Esophagus muscularis mucosa (tissue), 4 donors: ENCODE data around the gene DBP. TPM values are rescaled to one million over a fixed set of nuclear protein-coding genes. Genes with fewer than 3 reads are reported as not detected.

ENCODE experiments used
- DNase-seq: peaks from one replicate; pipeline ENCODE4 v3.0.0-alpha.2; 2017; ENCODE audit errors: extremely low spot score
- H3K27ac ChIP-seq, 4 donors: fragments of 200-600 bp; sonication (generic); replicated peaks in 1 of 4; 1 replicate in 3 of 4; 2 replicates in 1 of 4; pipeline ENCODE4 v1.5.1; 2016 to 2019; ENCODE audit warnings: mild to moderate bottlenecking in 1 of 4
- H3K27me3 ChIP-seq, 4 donors: fragments of 200-600 bp; sonication (generic); one replicate each; pipeline versions ENCODE4 v1.5.1 to v1.6.0; 2016 to 2019
- H3K36me3 ChIP-seq, 4 donors: fragments of 200-600 bp; sonication (generic); one replicate each; pipeline ENCODE4 v1.5.1; 2016 to 2019
- H3K4me1 ChIP-seq, 4 donors: fragments of 200-600 bp; sonication (generic); one replicate each; pipeline ENCODE4 v1.5.1; 2016 to 2019
- H3K4me3 ChIP-seq, 4 donors: fragments of 200-600 bp; sonication (generic); 1 replicate in 2 of 4; 2 replicates in 2 of 4; pipeline ENCODE4 v1.5.1; 2016 to 2019; ENCODE audit warnings: mild to moderate bottlenecking in 4 of 4, moderate library complexity in 1 of 4
- H3K9me3 ChIP-seq, 4 donors: fragments of 200-600 bp; sonication (generic); 1 replicate in 3 of 4; 2 replicates in 1 of 4; pipeline ENCODE4 v1.5.1; 2016 to 2019
- EP300 ChIP-seq: sonication (generic); formaldehyde crosslinking; IDR thresholded peaks from one replicate; pipeline ENCODE4 v1.6.1; 2017; ENCODE audit warnings: antibody characterized with exemption
- POLR2A ChIP-seq: fragments of 450-650 bp; IDR thresholded peaks from one replicate; pipeline ENCODE4 v1.6.1; 2017; ENCODE audit warnings: antibody characterized with exemption, moderate library complexity, mild to moderate bottlenecking, low read depth
- POLR2AphosphoS5 ChIP-seq, 2 donors: sonication (generic); formaldehyde crosslinking; IDR thresholded peaks; one replicate each; pipeline ENCODE4 v1.6.1; 2017; ENCODE audit warnings: antibody characterized with exemption in 2 of 2
- WGBS: methylation state at CpG from one replicate; pipeline ENCODE4 v1.1.5; 2018; 5-methylcytosine and 5-hydroxymethylcytosine counted together
- intact Hi-C: fragments of 100-400 bp; cut with DNase I; formaldehyde crosslinking; loops from one replicate; pipeline ENCODE4 v1.15.1; 2023
- total RNA-seq, 4 donors: library from RNA; depleted of rRNA; stranded (reverse); fragments of >200 nt; gene quantifications; one replicate each; pipeline versions ENCODE4 v1.1.0 to v1.2.1, GENCODE V29; 2016
- TF ChIP-seq, protein P1 (sequence below), 3 experiments: fragments of 200-600 bp in 2 of 3; fragments of 450-650 bp in 1 of 3; sonication (generic) in 2 of 3; IDR thresholded peaks; one replicate each; pipeline ENCODE4 v1.5.1; 2017 to 2019; ENCODE audit warnings: antibody characterized with exemption in 3 of 3, mild to moderate bottlenecking in 2 of 3, moderate library complexity in 1 of 3

DBP gene
- total RNA-seq, 4 donors from 2014 or later = 3.0 to 9.3 (median 7.2) TPM

DNA sequence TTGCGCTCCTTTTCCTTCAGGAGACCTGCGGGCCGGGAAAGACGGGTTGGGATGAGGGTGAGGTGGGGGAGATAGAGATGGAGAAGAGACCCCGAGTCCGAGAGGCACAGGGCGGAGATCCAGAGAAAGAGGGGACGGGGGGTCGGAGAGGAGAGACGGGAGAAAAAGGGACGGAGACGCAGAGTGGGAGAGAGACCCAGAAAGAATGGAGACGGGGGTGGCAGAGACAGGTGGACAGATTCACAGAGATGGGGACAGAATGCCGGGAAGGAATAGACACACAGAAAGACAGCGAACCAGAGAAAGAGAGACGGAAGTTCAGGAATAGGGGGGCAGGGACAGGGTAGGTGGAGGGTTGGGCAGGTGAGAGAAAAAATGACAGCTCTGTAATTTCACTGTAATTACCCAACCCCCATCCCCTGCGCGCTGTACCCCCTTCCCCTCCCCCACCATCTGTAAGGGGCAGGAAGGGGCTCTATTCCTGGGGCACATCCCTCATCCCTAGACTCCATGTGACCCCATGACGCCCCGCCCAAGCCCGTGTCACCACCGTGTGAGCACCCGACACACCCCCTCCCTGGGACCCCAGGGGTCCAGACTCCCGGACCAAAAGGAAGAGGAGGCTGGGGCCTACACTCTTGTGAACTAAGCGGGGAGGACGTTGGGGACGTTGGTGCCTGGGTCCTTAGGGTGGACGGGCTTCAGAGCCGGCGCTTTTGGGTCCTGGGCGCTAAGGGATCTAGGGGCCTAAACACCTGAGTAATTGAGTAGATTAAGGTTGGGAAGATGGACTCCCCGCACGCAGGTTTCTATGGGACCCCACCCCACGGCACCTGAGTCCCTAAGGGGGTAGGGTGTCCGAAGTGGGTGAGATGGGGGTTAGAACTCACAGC, 967 bp downstream of the DBP start:
- DNase-seq = no peak
- Histone ChIP-seq H3K27ac (peak overlapping the region; percentile 95 to 100 (median 96)), H3K9me3 (no peaks in the 10 kb centered on the region), H3K4me3 (peak overlapping the region; percentile 63 to 81 (median 78)), H3K4me1 (peaks cover 51 to 77% (median 70%) of the 10 kb centered on the region in 4 donors), H3K36me3 (peaks cover 0 to 15% (median 0%) of the 10 kb centered on the region in 4 donors), H3K27me3 (no peaks in the 10 kb centered on the region)
- TF ChIP-seq, protein P1, sequence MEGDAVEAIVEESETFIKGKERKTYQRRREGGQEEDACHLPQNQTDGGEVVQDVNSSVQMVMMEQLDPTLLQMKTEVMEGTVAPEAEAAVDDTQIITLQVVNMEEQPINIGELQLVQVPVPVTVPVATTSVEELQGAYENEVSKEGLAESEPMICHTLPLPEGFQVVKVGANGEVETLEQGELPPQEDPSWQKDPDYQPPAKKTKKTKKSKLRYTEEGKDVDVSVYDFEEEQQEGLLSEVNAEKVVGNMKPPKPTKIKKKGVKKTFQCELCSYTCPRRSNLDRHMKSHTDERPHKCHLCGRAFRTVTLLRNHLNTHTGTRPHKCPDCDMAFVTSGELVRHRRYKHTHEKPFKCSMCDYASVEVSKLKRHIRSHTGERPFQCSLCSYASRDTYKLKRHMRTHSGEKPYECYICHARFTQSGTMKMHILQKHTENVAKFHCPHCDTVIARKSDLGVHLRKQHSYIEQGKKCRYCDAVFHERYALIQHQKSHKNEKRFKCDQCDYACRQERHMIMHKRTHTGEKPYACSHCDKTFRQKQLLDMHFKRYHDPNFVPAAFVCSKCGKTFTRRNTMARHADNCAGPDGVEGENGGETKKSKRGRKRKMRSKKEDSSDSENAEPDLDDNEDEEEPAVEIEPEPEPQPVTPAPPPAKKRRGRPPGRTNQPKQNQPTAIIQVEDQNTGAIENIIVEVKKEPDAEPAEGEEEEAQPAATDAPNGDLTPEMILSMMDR (IDR thresholded peaks at IDR 0.05) = no peak
- TF ChIP-seq POLR2AphosphoS5 (IDR thresholded peaks at IDR 0.05) (no peak), POLR2A (no peak), EP300 (no peak)
- intact Hi-C loops = no loop called here
- WGBS = 1% methylated on average over 20 of the region's 35 CpGs

DNA sequence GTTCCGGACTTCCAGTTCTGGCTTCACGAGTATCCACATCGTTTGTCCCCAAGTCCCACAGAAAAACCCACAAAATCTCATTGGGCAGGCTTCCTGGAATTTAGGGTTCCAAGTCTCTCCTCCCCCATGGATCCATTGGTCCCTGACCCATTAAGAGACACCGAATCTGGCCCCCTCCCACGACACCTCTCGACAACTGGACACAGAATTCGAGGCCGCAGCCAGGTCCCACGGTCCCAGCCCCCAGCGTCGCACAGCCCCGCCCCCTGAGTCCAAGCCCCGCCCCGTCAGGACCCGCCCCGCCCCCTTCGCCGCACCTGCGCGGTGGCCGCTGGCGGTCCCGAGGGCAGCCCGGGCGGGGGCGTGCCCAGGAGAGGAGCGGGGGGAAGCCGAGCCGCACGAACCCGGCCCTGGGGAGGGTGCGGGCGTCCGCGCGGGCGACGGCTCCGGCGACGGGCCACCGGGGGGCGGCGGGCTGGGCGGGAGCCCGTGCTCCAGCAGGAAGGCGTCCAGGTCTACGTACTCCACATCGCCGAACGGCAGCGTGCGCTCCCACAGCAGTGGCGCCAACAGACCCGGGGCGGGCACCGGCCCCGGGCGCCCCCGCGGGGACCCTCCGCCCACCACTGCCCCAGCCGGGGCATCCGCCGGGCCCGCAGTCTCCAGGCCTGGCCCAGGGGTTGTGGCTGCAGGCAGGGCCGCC, 1.8 kb downstream of the DBP start:
- Histone ChIP-seq H3K27me3 (no peaks in the 10 kb centered on the region), H3K27ac (peak overlapping the region; percentile 95 to 100 (median 96)), H3K9me3 (no peaks in the 10 kb centered on the region), H3K4me1 (peaks cover 59 to 85% (median 78%) of the 10 kb centered on the region in 4 donors), H3K4me3 (peak overlapping the region; percentile 63 to 81 (median 78)), H3K36me3 (peaks cover 0 to 19% (median 0%) of the 10 kb centered on the region in 4 donors)
- no peak for DNase-seq
- WGBS = 2% methylated on average over 8 of the region's 67 CpGs
- intact Hi-C loops = no loop called here
- TF ChIP-seq POLR2AphosphoS5 (IDR thresholded peaks at IDR 0.05) (peak; percentile 68 to 90), POLR2A (no peak), EP300 (no peak)
- TF ChIP-seq, protein P1 (IDR thresholded peaks at IDR 0.05) = no peak

DNA sequence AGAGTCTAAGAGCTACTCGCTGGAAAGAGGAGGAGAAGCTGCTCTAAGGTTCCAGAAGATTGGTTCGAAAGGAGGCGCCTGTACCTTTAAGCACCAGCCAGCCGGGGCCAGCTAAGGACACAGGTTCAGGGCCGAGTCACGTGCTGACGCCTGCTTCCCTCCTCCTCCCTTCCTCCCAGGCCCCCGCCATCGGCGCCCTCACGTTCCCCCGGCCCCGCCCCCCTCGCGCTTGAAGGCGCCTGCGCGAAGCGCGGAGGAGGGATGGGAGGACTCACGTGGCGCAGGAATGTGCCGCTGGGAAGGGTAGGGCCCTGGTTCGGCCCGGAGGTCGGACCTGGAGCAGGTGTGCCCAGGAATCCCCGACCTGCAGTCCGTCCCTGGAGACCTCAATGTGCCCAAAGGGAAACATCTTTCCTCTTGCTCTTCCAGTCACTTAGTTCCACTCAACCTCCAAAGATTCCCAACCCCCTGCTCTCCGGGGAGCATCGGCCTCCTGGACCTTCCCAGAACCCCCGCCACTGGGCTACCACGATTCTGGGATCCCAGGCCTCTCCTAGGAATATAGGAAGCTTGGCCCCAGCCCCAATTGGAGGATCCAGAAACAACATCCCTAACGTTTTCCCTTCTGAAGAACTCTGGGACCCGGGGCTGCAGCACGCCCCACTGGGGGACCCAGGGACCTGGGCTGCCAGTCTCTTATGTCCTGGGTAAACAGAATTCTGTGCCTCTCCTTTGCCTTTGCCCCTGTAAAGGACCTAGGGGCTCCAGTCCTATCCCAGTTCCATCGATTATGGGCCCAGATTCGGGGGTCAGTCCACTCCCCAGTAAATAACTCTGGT, 2.5 kb downstream of the DBP start:
- H3K27me3 ChIP-seq = no peaks in the 10 kb centered on the region
- peak; percentile 98 for DNase-seq
- H3K4me1 ChIP-seq = peaks cover 67 to 88% (median 86%) of the 10 kb centered on the region in 4 donors
- no peaks in the 10 kb centered on the region for H3K9me3 ChIP-seq
- H3K4me3 ChIP-seq = peak overlapping the region; percentile 63 to 81 (median 78)
- TF ChIP-seq, protein P1 (IDR thresholded peaks at IDR 0.05) = peak in 1 of 3 experiments; percentile 33
- TF ChIP-seq POLR2AphosphoS5 (IDR thresholded peaks at IDR 0.05) (peak; percentile 85 to 99), POLR2A (peak; percentile 27), EP300 (no peak)
- H3K36me3 ChIP-seq = peaks cover 0 to 25% (median 0%) of the 10 kb centered on the region in 4 donors
- 6% methylated on average over 23 of the region's 37 CpGs for WGBS
- intact Hi-C loops = no loop called here
- peak overlapping the region; percentile 95 to 100 (median 96) for H3K27ac ChIP-seq

DNA sequence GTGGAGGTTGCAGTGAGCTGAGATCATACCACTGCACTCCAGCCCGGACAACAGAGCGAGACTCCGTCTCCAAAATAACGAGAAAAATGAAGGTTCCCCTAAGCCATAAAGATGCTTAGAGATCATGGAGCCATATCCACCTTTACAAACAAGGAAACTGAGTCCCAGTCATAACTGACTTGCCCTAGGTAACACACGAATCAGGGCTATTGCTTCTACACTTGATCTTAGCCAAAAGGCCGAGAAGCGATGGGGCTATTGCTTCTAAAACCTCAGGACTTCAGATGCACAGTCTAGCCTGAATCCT, 3.2 kb downstream of the DBP start:
- no peaks in the 10 kb centered on the region for H3K27me3 ChIP-seq
- H3K4me1 ChIP-seq = peaks cover 69 to 92% (median 89%) of the 10 kb centered on the region in 4 donors
- no peak for TF ChIP-seq EP300
- intact Hi-C loops = no loop called here
- H3K27ac ChIP-seq = peak overlapping the region; percentile 95 to 100 (median 96)
- H3K4me3 ChIP-seq = peak overlapping the region; percentile 63 to 81 (median 78)
- DNase-seq = no peak
- H3K9me3 ChIP-seq = no peaks in the 10 kb centered on the region
- peaks cover 0 to 31% (median 0%) of the 10 kb centered on the region in 4 donors for H3K36me3 ChIP-seq
- WGBS = 36% methylated on average over 7 of the region's 7 CpGs
